NCI-H345 treated with DMSO at 0.1 percent for 48 hours (cell line): Measurements from ENCODE around the gene ACBD3.

Experiments used
- DNase-seq: peaks from one replicate; lab custom pipeline; 2025; ENCODE audit not compliant: unreplicated experiment; lab: John Stamatoyannopoulos, UW

The ACBD3 gene

GRCh38 chr1:226116673-226117072 lies 69.9 kb downstream of the ACBD3 start:
- no peak for DNase-seq

GRCh38 chr1:226112626-226113025 lies 73.9 kb downstream of the ACBD3 start:
- DNase-seq = no peak

GRCh38 chr1:226111883-226112261 lies 74.7 kb downstream of the ACBD3 start:
- DNase-seq = no peak

- peak; percentile 46 for DNase-seq
Measured at GRCh38 chr1:226111098-226111882, 75.3 kb downstream of the ACBD3 start.

GRCh38 chr1:226110249-226111097 lies 76.1 kb downstream of the ACBD3 start:
- peak; percentile 17 for DNase-seq

- peak; percentile 79 for DNase-seq
Measured at GRCh38 chr1:226109829-226110248, 76.7 kb downstream of the ACBD3 start.

GRCh38 chr1:226108935-226109828 lies 77.4 kb downstream of the ACBD3 start:
- no peak for DNase-seq

- DNase-seq = no peak
Measured at GRCh38 chr1:226107471-226108460, 78.8 kb downstream of the ACBD3 start.

- DNase-seq = no peak
Measured at GRCh38 chr1:226104671-226105121, 81.8 kb downstream of the ACBD3 start.

- DNase-seq = peak; percentile 29
Measured at GRCh38 chr1:226100436-226101391, 85.8 kb downstream of the ACBD3 start.

GRCh38 chr1:226098870-226099835 lies 87.4 kb downstream of the ACBD3 start:
- DNase-seq = no peak

GRCh38 chr1:226097866-226098625 lies 88.5 kb downstream of the ACBD3 start:
- DNase-seq = no peak

- no peak for DNase-seq
Measured at GRCh38 chr1:226095286-226095685, 91.3 kb downstream of the ACBD3 start.
